Spleen (tissue), 7 donors: Measurements from ENCODE around the gene AOAH.
A peak's percentile ranks its signal among the peaks of the same experiment; 100 is the strongest.

Experiments used
- CTCF ChIP-seq, 11 experiments: fragments of 200-600 bp in 7 of 11; fragments of 450-650 bp in 4 of 11; sonication (generic) in 4 of 11; IDR thresholded peaks in 8 of 11; conservative IDR thresholded peaks in 3 of 11; 1 replicate in 7 of 11; 2 replicates in 4 of 11; pipeline versions ENCODE4 v1.4.0 to v1.8.0; 2016 to 2021; ENCODE audit warnings: antibody characterized with exemption in 11 of 11, inconsistent platforms in 4 of 11, mild to moderate bottlenecking in 1 of 11
- POLR2AphosphoS5 ChIP-seq, 3 donors: sonication (generic); formaldehyde crosslinking; IDR thresholded peaks; one replicate each; pipeline ENCODE4 v1.5.1; 2017; ENCODE audit warnings: antibody characterized with exemption in 3 of 3
- donor health status: DM: no; HTN: no; CAD: no; lungs with moderate emphysema.
- donor health status: DM: no; HTN: no; CAD: no.
- donor health status: DM: no; HTN: no; CAD: no.

- no peak for TF ChIP-seq CTCF (IDR thresholded peaks at IDR 0.05 in 8 of 11, conservative IDR thresholded peaks at IDR 0.05 in 3 of 11)
- TF ChIP-seq POLR2AphosphoS5 (IDR thresholded peaks at IDR 0.05) = peak in 1 of 3 donors; percentile 56
Observed at GRCh38 chr7:36594445-36594844, 129.8 kb downstream of the AOAH start.
